ENCODE data around the gene PAFAH1B2. TPM values are rescaled to one million over a fixed set of nuclear protein-coding genes. Genes with fewer than 3 reads are reported as not detected.
A peak's percentile ranks its signal among the peaks of the same experiment; 100 is the strongest.

PAFAH1B2 gene
- total and polyA plus RNA-seq, 4 donors: 22.2 to 73.1 (median 47.3) TPM

GRCh38 chr11:117144477-117145392, 648 bp downstream of the PAFAH1B2 start:
- H3K4me1 ChIP-seq (ENCODE audit: control insufficient read depth in 5 of 5, insufficient read depth in 5 of 5, low read length in 5 of 5): peaks cover 0 to 16% (median 4%) of the 10 kb centered on the region in 5 donors

GRCh38 chr11:117145393-117145761, 1.3 kb downstream of the PAFAH1B2 start:
- Histone ChIP-seq H3K27me3 (ENCODE audit: control insufficient read depth in 3 of 3, insufficient read depth in 3 of 3, low read length in 2 of 3) (no peaks in the 10 kb centered on the region), H3K27ac (ENCODE audit: low read depth in 1 of 2, low read length in 1 of 2) (peak overlapping the region; percentile 72 to 92), H3K4me1 (ENCODE audit: control insufficient read depth in 5 of 5, insufficient read depth in 5 of 5, low read length in 5 of 5) (peaks cover 0 to 16% (median 5%) of the 10 kb centered on the region in 5 donors), H3K9me3 (ENCODE audit: control insufficient read depth in 4 of 4, insufficient read depth in 3 of 4, low read length in 3 of 4) (no peaks in the 10 kb centered on the region), H3K9ac (ENCODE audit: insufficient read depth in 1 of 2, low read length in 2 of 2) (peak overlapping the region; percentile 82 to 86), H3K36me3 (ENCODE audit: control insufficient read depth in 4 of 4, insufficient read depth in 4 of 4, low read length in 4 of 4) (peaks cover 0 to 6% (median 5%) of the 10 kb centered on the region in 4 donors), H3K4me3 (peak overlapping the region; percentile 91)
- no peak for ATAC-seq (ENCODE audit: insufficient read depth, low FRiP score)
- no peak for TF ChIP-seq CTCF (IDR thresholded peaks at IDR 0.05; ENCODE audit: control extremely low read depth, extremely low read depth)
- 5 to 7% methylated on average over 5 of the region's 5 CpGs for WGBS, 2 donors
- peak in 2 of 3 donors; percentile 25 to 29 for DNase-seq

More at GRCh38 chr11:117144477-117145392, 648 bp downstream of the PAFAH1B2 start:
- ATAC-seq (ENCODE audit: insufficient read depth, low FRiP score) (peak; percentile 72), DNase-seq (peak; percentile 29 to 66 (median 58))
- Histone ChIP-seq H3K27me3 (ENCODE audit: control insufficient read depth in 3 of 3, insufficient read depth in 3 of 3, low read length in 2 of 3) (no peaks in the 10 kb centered on the region), H3K27ac (ENCODE audit: low read depth in 1 of 2, low read length in 1 of 2) (peak overlapping the region; percentile 91 to 92), H3K9me3 (ENCODE audit: control insufficient read depth in 4 of 4, insufficient read depth in 3 of 4, low read length in 3 of 4) (no peaks in the 10 kb centered on the region), H3K9ac (ENCODE audit: insufficient read depth in 1 of 2, low read length in 2 of 2) (peak overlapping the region; percentile 82 to 86), H3K4me3 (peak overlapping the region; percentile 91), H3K36me3 (ENCODE audit: control insufficient read depth in 4 of 4, insufficient read depth in 4 of 4, low read length in 4 of 4) (peaks cover 0 to 6% (median 5%) of the 10 kb centered on the region in 4 donors)
- TF ChIP-seq CTCF (IDR thresholded peaks at IDR 0.05; ENCODE audit: control extremely low read depth, extremely low read depth): no peak
- WGBS, 2 donors: 0% methylated on average over 45 to 62 of the region's 62 CpGs

GRCh38 chr11:117146521-117146920, 2.4 kb downstream of the PAFAH1B2 start:
- no peaks in the 10 kb centered on the region for H3K9me3 ChIP-seq (ENCODE audit: control insufficient read depth in 4 of 4, insufficient read depth in 3 of 4, low read length in 3 of 4)
- DNase-seq (no peak), ATAC-seq (ENCODE audit: insufficient read depth, low FRiP score) (no peak)
- peak overlapping the region in 1 of 2 donors; percentile 92 for H3K27ac ChIP-seq (ENCODE audit: low read depth in 1 of 2, low read length in 1 of 2)
- TF ChIP-seq CTCF (IDR thresholded peaks at IDR 0.05; ENCODE audit: control extremely low read depth, extremely low read depth): no peak
- no peak overlapping the region for H3K9ac ChIP-seq (ENCODE audit: insufficient read depth in 1 of 2, low read length in 2 of 2)
- H3K4me3 ChIP-seq: no peak overlapping the region
- H3K27me3 ChIP-seq (ENCODE audit: control insufficient read depth in 3 of 3, insufficient read depth in 3 of 3, low read length in 2 of 3): no peaks in the 10 kb centered on the region
- H3K4me1 ChIP-seq (ENCODE audit: control insufficient read depth in 5 of 5, insufficient read depth in 5 of 5, low read length in 5 of 5): peaks cover 0 to 16% (median 5%) of the 10 kb centered on the region in 5 donors
- H3K36me3 ChIP-seq (ENCODE audit: control insufficient read depth in 4 of 4, insufficient read depth in 4 of 4, low read length in 4 of 4): peaks cover 0 to 6% (median 5%) of the 10 kb centered on the region in 4 donors
- 79 to 84% methylated on average over 10 of the region's 10 CpGs for WGBS, 2 donors
